Bronchial epithelial cell (primary cell): ENCODE results near the gene PPM1L. TPM values are rescaled to one million over a fixed set of nuclear protein-coding genes. Genes with fewer than 3 reads are reported as not detected.

Experiments used
- DNase-seq: peaks from one replicate; pipeline ENCODE4 v3.0.0-alpha.2; 2010; ENCODE audit warnings: low read depth
- FAIRE-seq: peaks from 2 replicates; lab custom pipeline; 2011; peaks lifted over from hg19 to GRCh38; lab: Jason Lieb, UNC
- H3K27me3 ChIP-seq: 2 replicates; pipeline ENCODE4 v1.5.1; 2011; ENCODE audit warnings: low read length; ENCODE audit not compliant: control insufficient read depth, insufficient read depth
- H3K36me3 ChIP-seq: 2 replicates; pipeline ENCODE4 v1.5.1; 2011; ENCODE audit warnings: low read length; ENCODE audit not compliant: control insufficient read depth, insufficient read depth
- H3K4me3 ChIP-seq: 2 replicates; pipeline ENCODE4 v1.5.1; 2011; ENCODE audit warnings: mild to moderate bottlenecking, low read depth, low read length, control low read depth
- CTCF ChIP-seq: IDR thresholded peaks from 2 replicates; pipeline ENCODE4 v1.5.1; 2011; ENCODE audit warnings: mild to moderate bottlenecking, moderate library complexity, low read length, control low read depth, inconsistent platforms; ENCODE audit not compliant: insufficient read depth, severe bottlenecking
- total RNA-seq: library from RNA; depleted of rRNA; stranded (reverse); fragments of >200 nt; gene quantifications from 2 replicates; pipeline ENCODE4 v1.2.1, GENCODE V29; 2014

PPM1L gene
- total RNA-seq, 1 donor from 2014 or later, result 3.2 TPM

- no peak for DNase-seq
- Histone ChIP-seq H3K36me3 (no peaks in the 10 kb centered on the region), H3K27me3 (no peaks in the 10 kb centered on the region), H3K4me3 (no peak overlapping the region)
- FAIRE-seq, result no peak
- no peak for TF ChIP-seq CTCF
Measured at GRCh38 chr3:160904691-160905090, 148.7 kb downstream of the PPM1L start.

- TF ChIP-seq CTCF, result no peak
- no peak for FAIRE-seq
- no peak overlapping the region for H3K4me3 ChIP-seq
- no peaks in the 10 kb centered on the region for H3K36me3 ChIP-seq
- DNase-seq, result no peak
- H3K27me3 ChIP-seq, result no peaks in the 10 kb centered on the region
Measured at GRCh38 chr3:160906646-160907045, 150.6 kb downstream of the PPM1L start.

- no peak for TF ChIP-seq CTCF
- no peak overlapping the region for H3K4me3 ChIP-seq
- H3K36me3 ChIP-seq, result no peaks in the 10 kb centered on the region
- H3K27me3 ChIP-seq, result no peaks in the 10 kb centered on the region
- FAIRE-seq, result no peak
- DNase-seq, result no peak
Measured at GRCh38 chr3:160909917-160910316, 153.9 kb downstream of the PPM1L start.

- no peak for TF ChIP-seq CTCF
- no peak for FAIRE-seq
- H3K36me3 ChIP-seq, result no peaks in the 10 kb centered on the region
Measured at GRCh38 chr3:160911411-160911810, 155.4 kb downstream of the PPM1L start.

GRCh38 chr3:160916472-160916871 lies 160.4 kb downstream of the PPM1L start:
- DNase-seq, result no peak
- H3K36me3 ChIP-seq, result no peaks in the 10 kb centered on the region
- TF ChIP-seq CTCF, result no peak
- no peaks in the 10 kb centered on the region for H3K27me3 ChIP-seq
- no peak overlapping the region for H3K4me3 ChIP-seq
- no peak for FAIRE-seq

More at GRCh38 chr3:160911411-160911810, 155.4 kb downstream of the PPM1L start:
- no peak for DNase-seq
- Histone ChIP-seq H3K4me3 (no peak overlapping the region), H3K27me3 (no peaks in the 10 kb centered on the region)

- Histone ChIP-seq H3K4me3 (no peak overlapping the region), H3K27me3 (no peaks in the 10 kb centered on the region), H3K36me3 (no peaks in the 10 kb centered on the region)
- DNase-seq (no peak), FAIRE-seq (no peak)
- TF ChIP-seq CTCF, result no peak
Measured at GRCh38 chr3:160919942-160920341, 163.9 kb downstream of the PPM1L start.
